ENCODE data around the gene ITPK1. TPM values are rescaled to one million over a fixed set of nuclear protein-coding genes. Genes with fewer than 3 reads are reported as not detected.
A peak's percentile ranks its signal among the peaks of the same experiment; 100 is the strongest.

Gene ITPK1
- total and polyA plus RNA-seq, 8 donors, result 17.8 to 46.3 (median 28.9) TPM

DNA sequence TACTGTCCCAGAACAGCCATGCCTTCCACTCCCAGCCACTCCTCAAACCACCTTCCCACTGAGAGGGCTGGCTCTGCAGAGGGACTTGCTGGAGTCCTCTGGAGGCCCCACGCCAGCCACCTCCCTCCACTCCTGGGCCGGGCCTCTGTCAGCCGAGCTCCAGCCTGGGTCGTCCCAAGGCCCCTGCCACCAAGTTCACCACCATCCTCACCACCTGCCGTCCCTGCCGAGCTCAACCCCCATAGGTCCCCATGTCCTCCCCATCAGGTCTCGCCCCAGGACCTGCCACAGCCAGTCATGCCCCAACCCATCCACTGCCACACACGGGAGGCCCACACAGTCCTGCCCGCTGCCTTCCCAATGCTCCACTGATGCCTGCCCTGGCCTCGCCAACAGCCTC lies 39.0 kb downstream of the ITPK1 start:
- Histone ChIP-seq H3K27me3 (no peaks in the 10 kb centered on the region), H3K27ac (no peak overlapping the region), H3K9me3 (no peaks in the 10 kb centered on the region), H3K4me1 (peaks cover 0 to 57% (median 37%) of the 10 kb centered on the region in 4 donors), H3K4me3 (no peak overlapping the region), H3K36me3 (no peaks in the 10 kb centered on the region)
- intact Hi-C loops (cut with DNase I; ENCODE audit: low total_unique reads), result no loop called here
- 89 to 99% (median 95%) methylated on average over 9 to 10 of the region's 10 CpGs for WGBS, 5 donors
- no peak for DNase-seq
- TF ChIP-seq EP300 (IDR thresholded peaks at IDR 0.05), result no peak
- TF ChIP-seq, protein P1, sequence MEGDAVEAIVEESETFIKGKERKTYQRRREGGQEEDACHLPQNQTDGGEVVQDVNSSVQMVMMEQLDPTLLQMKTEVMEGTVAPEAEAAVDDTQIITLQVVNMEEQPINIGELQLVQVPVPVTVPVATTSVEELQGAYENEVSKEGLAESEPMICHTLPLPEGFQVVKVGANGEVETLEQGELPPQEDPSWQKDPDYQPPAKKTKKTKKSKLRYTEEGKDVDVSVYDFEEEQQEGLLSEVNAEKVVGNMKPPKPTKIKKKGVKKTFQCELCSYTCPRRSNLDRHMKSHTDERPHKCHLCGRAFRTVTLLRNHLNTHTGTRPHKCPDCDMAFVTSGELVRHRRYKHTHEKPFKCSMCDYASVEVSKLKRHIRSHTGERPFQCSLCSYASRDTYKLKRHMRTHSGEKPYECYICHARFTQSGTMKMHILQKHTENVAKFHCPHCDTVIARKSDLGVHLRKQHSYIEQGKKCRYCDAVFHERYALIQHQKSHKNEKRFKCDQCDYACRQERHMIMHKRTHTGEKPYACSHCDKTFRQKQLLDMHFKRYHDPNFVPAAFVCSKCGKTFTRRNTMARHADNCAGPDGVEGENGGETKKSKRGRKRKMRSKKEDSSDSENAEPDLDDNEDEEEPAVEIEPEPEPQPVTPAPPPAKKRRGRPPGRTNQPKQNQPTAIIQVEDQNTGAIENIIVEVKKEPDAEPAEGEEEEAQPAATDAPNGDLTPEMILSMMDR (IDR thresholded peaks at IDR 0.05), result no peak
- no peak for TF ChIP-seq POLR2AphosphoS5 (IDR thresholded peaks at IDR 0.05)
- TF ChIP-seq POLR2A (IDR thresholded peaks at IDR 0.05), result no peak

DNA sequence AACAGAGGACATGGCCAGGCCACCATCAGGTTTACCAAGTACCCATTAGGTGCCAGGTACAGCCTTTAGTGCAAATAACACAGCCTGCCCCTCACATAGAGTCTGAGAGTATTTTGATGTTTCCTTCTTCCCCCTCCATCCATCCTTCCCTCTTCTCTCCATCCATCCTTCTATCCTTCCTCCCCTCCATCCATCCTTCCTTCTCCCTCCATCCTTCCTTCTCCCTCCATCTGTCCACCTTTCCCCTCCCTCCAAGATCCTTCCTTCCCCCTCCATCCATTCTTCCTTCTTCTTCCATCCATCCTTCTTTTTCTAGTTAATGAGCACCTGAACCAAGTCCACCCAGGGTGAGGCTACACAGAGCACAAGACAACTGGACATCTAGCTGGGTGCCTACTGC lies 39.8 kb downstream of the ITPK1 start:
- Histone ChIP-seq H3K36me3 (no peaks in the 10 kb centered on the region), H3K4me3 (no peak overlapping the region), H3K9me3 (no peaks in the 10 kb centered on the region), H3K27ac (no peak overlapping the region), H3K27me3 (no peaks in the 10 kb centered on the region), H3K4me1 (peaks cover 0 to 57% (median 37%) of the 10 kb centered on the region in 4 donors)
- no peak for DNase-seq
- intact Hi-C loops (cut with DNase I; ENCODE audit: low total_unique reads), result no loop called here
- TF ChIP-seq, protein P1 (IDR thresholded peaks at IDR 0.05), result no peak
- TF ChIP-seq EP300 (IDR thresholded peaks at IDR 0.05) (no peak), POLR2AphosphoS5 (IDR thresholded peaks at IDR 0.05) (no peak), POLR2A (IDR thresholded peaks at IDR 0.05) (no peak)

DNA sequence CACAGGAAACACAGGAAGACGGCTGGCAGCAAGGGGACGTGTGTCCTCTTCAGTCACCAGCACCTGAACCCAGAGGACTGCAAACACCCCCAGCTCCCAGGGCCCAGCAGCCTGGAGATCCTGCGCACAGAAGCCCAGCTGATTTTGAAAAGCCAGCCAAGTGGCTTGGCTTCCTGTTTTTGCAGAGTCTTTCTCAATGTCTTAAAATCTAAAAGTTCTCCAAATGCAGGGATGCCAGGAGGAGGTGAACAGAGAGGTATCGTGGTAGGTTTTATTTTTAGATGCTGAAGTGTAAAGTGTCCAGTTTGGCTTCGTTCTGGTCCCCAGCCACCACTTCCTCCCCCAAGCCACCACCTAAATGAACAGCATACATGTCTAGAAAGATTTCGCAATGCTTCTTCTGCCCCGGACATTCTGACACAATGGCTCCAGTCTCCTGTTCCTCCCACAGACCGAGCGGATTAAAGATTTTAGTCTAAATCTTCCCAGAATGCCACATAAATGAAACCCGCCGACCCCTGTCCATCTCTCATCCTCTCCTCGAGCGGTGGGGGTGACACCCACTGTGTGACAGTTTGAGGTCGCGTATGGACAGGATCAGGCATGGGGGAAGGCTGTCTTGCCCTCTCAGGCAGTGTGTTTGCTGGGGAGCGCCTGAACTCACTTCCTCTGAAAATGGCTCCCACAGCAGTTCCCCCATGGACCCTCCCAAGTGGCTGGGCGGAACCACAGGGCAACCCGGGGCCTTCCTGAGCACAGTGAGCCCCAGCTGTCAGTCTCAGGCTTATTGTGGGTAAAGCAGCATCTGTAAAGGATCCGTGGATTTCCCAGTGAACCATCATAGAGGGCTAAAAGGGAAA lies 41.6 kb downstream of the ITPK1 start:
- 55 to 76% (median 70%) methylated on average over 19 of the region's 19 CpGs for WGBS, 5 donors

DNA sequence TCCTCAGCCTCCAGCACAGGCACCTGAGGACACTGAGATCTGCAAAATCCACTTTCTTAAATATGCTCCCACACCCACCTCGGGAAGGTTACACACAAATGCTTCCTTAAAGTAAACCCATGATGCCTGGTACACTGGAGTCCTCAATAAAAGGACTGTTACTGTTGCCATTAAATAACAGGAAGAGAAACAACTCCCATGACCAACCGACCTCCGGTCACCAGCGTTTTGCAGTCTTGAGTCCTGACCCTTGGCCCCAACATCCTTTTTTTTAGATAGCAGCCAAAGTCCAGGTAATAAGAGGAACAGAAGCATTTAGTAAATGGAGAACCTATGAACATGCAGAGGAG lies 42.4 kb downstream of the ITPK1 start:
- no peak for DNase-seq
- Histone ChIP-seq H3K4me3 (no peak overlapping the region), H3K27ac (peak overlapping the region in 3 of 5 donors; percentile 56 to 80 (median 77)), H3K36me3 (no peaks in the 10 kb centered on the region), H3K9me3 (no peaks in the 10 kb centered on the region), H3K27me3 (no peaks in the 10 kb centered on the region), H3K4me1 (peaks cover 0 to 46% (median 24%) of the 10 kb centered on the region in 4 donors)
- 47 to 68% (median 62%) methylated on average over 4 of the region's 4 CpGs for WGBS, 5 donors
- intact Hi-C loops (cut with DNase I; ENCODE audit: low total_unique reads), result no loop called here
- TF ChIP-seq, protein P1 (IDR thresholded peaks at IDR 0.05), result no peak
- TF ChIP-seq POLR2AphosphoS5 (IDR thresholded peaks at IDR 0.05) (no peak), POLR2A (IDR thresholded peaks at IDR 0.05) (no peak), EP300 (IDR thresholded peaks at IDR 0.05) (no peak)

More for the DNA sequence above, 41.6 kb downstream of the ITPK1 start:
- Histone ChIP-seq H3K36me3 (no peaks in the 10 kb centered on the region), H3K27ac (peak overlapping the region in 4 of 5 donors; percentile 56 to 80 (median 72)), H3K27me3 (no peaks in the 10 kb centered on the region), H3K4me1 (peaks cover 0 to 54% (median 31%) of the 10 kb centered on the region in 4 donors), H3K9me3 (no peaks in the 10 kb centered on the region), H3K4me3 (peak overlapping the region in 1 of 4 donors; percentile 5)
- peak in 1 of 2 donors; percentile 38 for DNase-seq
- intact Hi-C loops (cut with DNase I; ENCODE audit: low total_unique reads), result no loop called here
- no peak for TF ChIP-seq POLR2A (IDR thresholded peaks at IDR 0.05)
- no peak for TF ChIP-seq POLR2AphosphoS5 (IDR thresholded peaks at IDR 0.05)
- TF ChIP-seq, protein P1 (IDR thresholded peaks at IDR 0.05), result no peak
- no peak for TF ChIP-seq EP300 (IDR thresholded peaks at IDR 0.05)

All from stomach (tissue), 9 donors.